H9 (cell line): Measurements from ENCODE around the gene TBRG1. TPM values are rescaled to one million over a fixed set of nuclear protein-coding genes. Genes with fewer than 3 reads are reported as not detected.

Source experiments
- DNase-seq: peaks from one replicate; pipeline ENCODE4 v3.0.0-alpha.2; 2017
- H2AFZ ChIP-seq: one replicate; pipeline ENCODE4 v1.6.1; 2013; ENCODE audit warnings: mild to moderate bottlenecking, low read length, control low read depth, moderate library complexity
- H2AK5ac ChIP-seq: 2 replicates; pipeline ENCODE4 v1.6.1; 2013; ENCODE audit warnings: low read length, control low read depth, mixed read lengths; ENCODE audit not compliant: insufficient read length
- H2BK120ac ChIP-seq: one replicate; pipeline ENCODE4 v1.6.1; 2013; ENCODE audit warnings: low read depth, mild to moderate bottlenecking, low read length, control low read depth, inconsistent platforms; ENCODE audit not compliant: poor library complexity, severe bottlenecking
- H2BK12ac ChIP-seq: 2 replicates; pipeline ENCODE4 v1.6.1; 2013; ENCODE audit warnings: low read length, control low read depth, mixed read lengths, low read depth; ENCODE audit not compliant: insufficient read length
- H2BK15ac ChIP-seq: 2 replicates; pipeline ENCODE4 v1.6.1; 2013; ENCODE audit warnings: low read depth, low read length, control low read depth
- H2BK20ac ChIP-seq: one replicate; pipeline ENCODE4 v1.6.1; 2013; ENCODE audit warnings: low read depth, mild to moderate bottlenecking, low read length, control low read depth, inconsistent platforms; ENCODE audit not compliant: poor library complexity, severe bottlenecking
- H2BK5ac ChIP-seq: 2 replicates; pipeline ENCODE4 v1.6.1; 2013; ENCODE audit warnings: low read length, control low read depth, mixed read lengths; ENCODE audit not compliant: insufficient read length
- H3K14ac ChIP-seq: 2 replicates; pipeline ENCODE4 v1.6.1; 2013; ENCODE audit warnings: low read length, control low read depth; ENCODE audit not compliant: insufficient read depth
- H3K18ac ChIP-seq: 2 replicates; pipeline ENCODE4 v1.6.1; 2013; ENCODE audit warnings: low read depth, mild to moderate bottlenecking, mixed read lengths, low read length, control low read depth; ENCODE audit not compliant: insufficient read length
- H3K23ac ChIP-seq: 2 replicates; pipeline ENCODE4 v1.6.1; 2013; ENCODE audit warnings: low read length, control low read depth, mixed read lengths, low read depth; ENCODE audit not compliant: insufficient read length
- H3K23me2 ChIP-seq: 2 replicates; pipeline ENCODE4 v1.6.1; 2013; ENCODE audit warnings: low read depth, mild to moderate bottlenecking, mixed read lengths, low read length, control low read depth; ENCODE audit not compliant: insufficient read length, poor library complexity, severe bottlenecking
- H3K27ac ChIP-seq: 2 replicates; pipeline ENCODE4 v1.5.1; 2013; ENCODE audit warnings: low read length, control low read depth, mixed read lengths, low read depth; ENCODE audit not compliant: insufficient read length
- H3K27me3 ChIP-seq: 2 replicates; pipeline ENCODE4 v1.6.1; 2013; ENCODE audit warnings: low read length, control low read depth, inconsistent platforms; ENCODE audit not compliant: insufficient read depth
- H3K4ac ChIP-seq: 2 replicates; pipeline ENCODE4 v1.6.1; 2013; ENCODE audit warnings: low read depth, mild to moderate bottlenecking, control low read depth, inconsistent platforms, low read length, moderate library complexity
- H3K4me1 ChIP-seq: 2 replicates; pipeline ENCODE4 v1.6.1; 2013; ENCODE audit warnings: low read length, control low read depth, inconsistent platforms; ENCODE audit not compliant: insufficient read depth
- H3K4me2 ChIP-seq: 2 replicates; pipeline ENCODE4 v1.6.1; 2013; ENCODE audit warnings: low read length, control low read depth, mixed read lengths; ENCODE audit not compliant: insufficient read length, insufficient read depth
- H3K56ac ChIP-seq: 2 replicates; pipeline ENCODE4 v1.6.1; 2013; ENCODE audit warnings: low read depth, mild to moderate bottlenecking, mixed read lengths, low read length, control low read depth; ENCODE audit not compliant: insufficient read length
- H3K79me1 ChIP-seq: 2 replicates; pipeline ENCODE4 v1.6.1; 2013; ENCODE audit warnings: low read depth, mild to moderate bottlenecking, moderate library complexity, low read length, control low read depth, inconsistent platforms; ENCODE audit not compliant: insufficient read depth, poor library complexity, severe bottlenecking
- H3K79me2 ChIP-seq: 2 replicates; pipeline ENCODE4 v1.6.1; 2013; ENCODE audit warnings: low read length, control low read depth, inconsistent platforms; ENCODE audit not compliant: insufficient read depth
- H3K9ac ChIP-seq: 2 replicates; pipeline ENCODE4 v1.6.1; 2013; ENCODE audit warnings: low read length, control low read depth, mixed read lengths; ENCODE audit not compliant: insufficient read length; ENCODE audit errors: extremely low read depth
- H3K9me3 ChIP-seq: one replicate; pipeline ENCODE4 v1.6.1; 2013; ENCODE audit warnings: low read depth, low read length, inconsistent platforms; ENCODE audit not compliant: control insufficient read depth
- H3T11ph ChIP-seq: one replicate; pipeline ENCODE4 v1.6.1; 2013; ENCODE audit warnings: mild to moderate bottlenecking, low read length, control low read depth, inconsistent platforms
- H4K20me1 ChIP-seq: one replicate; pipeline ENCODE4 v1.6.1; 2013; ENCODE audit not compliant: control insufficient read depth, insufficient read length, insufficient read depth
- H4K5ac ChIP-seq: 2 replicates; pipeline ENCODE4 v1.6.1; 2013; ENCODE audit warnings: low read depth, mild to moderate bottlenecking, mixed read lengths, low read length, control low read depth; ENCODE audit not compliant: insufficient read length
- H4K8ac ChIP-seq: replicated peaks from 2 replicates; pipeline ENCODE4 v1.6.1; 2013; ENCODE audit warnings: low read length, control low read depth, mixed read lengths, low read depth; ENCODE audit not compliant: insufficient read length
- H4K91ac ChIP-seq: 2 replicates; pipeline ENCODE4 v1.6.1; 2013; ENCODE audit warnings: low read depth, mild to moderate bottlenecking, moderate library complexity, mixed read lengths, low read length, control low read depth; ENCODE audit not compliant: insufficient read length
- H3K27ac Mint-ChIP-seq, 3 experiments: 2 replicates in 2 of 3; 3 replicates in 1 of 3; pipeline ENCODE4 v1.8.0; 2020 to 2021; ENCODE audit warnings: mixed read lengths in 3 of 3, mild to moderate bottlenecking in 1 of 3, moderate library complexity in 1 of 3
- H3K27me3 Mint-ChIP-seq: 2 replicates; pipeline ENCODE4 v1.8.0; 2021; ENCODE audit warnings: low read depth, mild to moderate bottlenecking, moderate library complexity, mixed read lengths
- H3K36me3 Mint-ChIP-seq, 3 experiments: 2 replicates in 2 of 3; 3 replicates in 1 of 3; pipeline ENCODE4 v1.8.0; 2020 to 2021; ENCODE audit warnings: low read depth in 3 of 3, mixed read lengths in 3 of 3; ENCODE audit not compliant: insufficient read depth in 1 of 3
- H3K4me1 Mint-ChIP-seq, 2 experiments: 2 replicates each; pipeline ENCODE4 v1.8.0; 2020; ENCODE audit warnings: mixed read lengths in 2 of 2
- H3K4me3 Mint-ChIP-seq, 2 experiments: 2 replicates in 1 of 2; 3 replicates in 1 of 2; pipeline ENCODE4 v1.8.0; 2020 to 2021; ENCODE audit warnings: mild to moderate bottlenecking in 2 of 2, mixed read lengths in 2 of 2, moderate library complexity in 1 of 2
- H3K9me3 Mint-ChIP-seq, 2 experiments: 2 replicates in 1 of 2; 3 replicates in 1 of 2; pipeline ENCODE4 v1.8.0; 2020; ENCODE audit warnings: mild to moderate bottlenecking in 2 of 2, mixed read lengths in 2 of 2, moderate library complexity in 1 of 2
- CTCF ChIP-seq: fragments of 200-600 bp; sonication (generic); conservative IDR thresholded peaks from 3 replicates; pipeline ENCODE4 v1.8.0; 2021; ENCODE audit warnings: antibody characterized with exemption, mild to moderate bottlenecking
- WGBS: extraction: QIAGEN DNeasy Blood & Tissue Kit; methylation state at CpG from one replicate; pipeline ENCODE4 v1.1.7; 2013; ENCODE audit warnings: missing lambda C conversion rate, low lambda C conversion rate, mixed read lengths; ENCODE audit not compliant: insufficient read length; ENCODE audit errors: extremely low coverage; 5-methylcytosine and 5-hydroxymethylcytosine counted together
- total RNA-seq: library from RNA; stranded (reverse); gene quantifications from 2 replicates; pipeline ENCODE4 v1.2.1, GENCODE V29; 2021

The TBRG1 gene
- total RNA-seq, 1 experiment from 2014 or later, result 23.9 TPM

- DNase-seq, result no peak
- H2AFZ ChIP-seq, result no peak overlapping the region
These were observed 53.7 kb downstream of the TBRG1 start for GRCh38 chr11:124676386-124676785.

More at GRCh38 chr11:124676386-124676785, 53.7 kb downstream of the TBRG1 start:
- Mint-ChIP-seq H3K9me3 (no peaks in the 10 kb centered on the region), H3K36me3 (no peaks in the 10 kb centered on the region), H3K27me3 (peaks cover 12% of the 10 kb centered on the region), H3K4me1 (peaks cover 7 to 14% of the 10 kb centered on the region in 2 experiments), H3K27ac (no peak overlapping the region), H3K4me3 (no peak overlapping the region)
- H3T11ph ChIP-seq, result no peak overlapping the region
- H2BK120ac ChIP-seq, result no peak overlapping the region
- no peak overlapping the region for H2BK20ac ChIP-seq
- H2BK5ac ChIP-seq, result no peak overlapping the region
- no peaks in the 10 kb centered on the region for H3K9me3 ChIP-seq
- TF ChIP-seq CTCF, result no peak
- H2AK5ac ChIP-seq, result no peak overlapping the region
- H3K9ac ChIP-seq, result no peak overlapping the region
- H3K4ac ChIP-seq, result no peak overlapping the region
- no peak overlapping the region for H3K18ac ChIP-seq
- no peak overlapping the region for H2BK12ac ChIP-seq
- no peaks in the 10 kb centered on the region for H4K20me1 ChIP-seq
- peaks cover 6% of the 10 kb centered on the region for H3K27me3 ChIP-seq
- no peak overlapping the region for H3K4me2 ChIP-seq
- no peak overlapping the region for H3K14ac ChIP-seq
- H4K91ac ChIP-seq, result no peak overlapping the region
- no peak overlapping the region for H3K27ac ChIP-seq
- H3K56ac ChIP-seq, result no peak overlapping the region
- no peaks in the 10 kb centered on the region for H3K79me2 ChIP-seq
- H2BK15ac ChIP-seq, result no peak overlapping the region
- WGBS, result no CpG with 5 or more reads among the region's 2 CpGs
- no peak overlapping the region for H4K5ac ChIP-seq
- peaks cover 12% of the 10 kb centered on the region for H3K23me2 ChIP-seq
- no peaks in the 10 kb centered on the region for H3K4me1 ChIP-seq
- no peak overlapping the region for H4K8ac ChIP-seq
- no peak overlapping the region for H3K23ac ChIP-seq
- H3K79me1 ChIP-seq, result no peaks in the 10 kb centered on the region
